Measurements from ENCODE around the gene CBLN3.

The CBLN3 gene

GRCh38 chr14:24426912-24427536 lies 2.4 kb downstream of the CBLN3 start:
- in situ Hi-C loops (cut with MboI; ENCODE audit: low sequenced_read_pairs, unreplicated experiment) = no loop called here
- no peak for TF ChIP-seq CTCF (IDR thresholded peaks at IDR 0.05; ENCODE audit: borderline replicate concordance, control extremely low read depth, extremely low read depth, insufficient read depth, missing control alignments)
- DNase-seq (ENCODE audit: low spot score) = no peak

GRCh38 chr14:24426150-24426911 lies 3.1 kb downstream of the CBLN3 start:
- DNase-seq (ENCODE audit: low spot score) = no peak
- in situ Hi-C loops (cut with MboI; ENCODE audit: low sequenced_read_pairs, unreplicated experiment) = no loop called here
- no peak for TF ChIP-seq CTCF (IDR thresholded peaks at IDR 0.05; ENCODE audit: borderline replicate concordance, control extremely low read depth, extremely low read depth, insufficient read depth, missing control alignments)

DNA sequence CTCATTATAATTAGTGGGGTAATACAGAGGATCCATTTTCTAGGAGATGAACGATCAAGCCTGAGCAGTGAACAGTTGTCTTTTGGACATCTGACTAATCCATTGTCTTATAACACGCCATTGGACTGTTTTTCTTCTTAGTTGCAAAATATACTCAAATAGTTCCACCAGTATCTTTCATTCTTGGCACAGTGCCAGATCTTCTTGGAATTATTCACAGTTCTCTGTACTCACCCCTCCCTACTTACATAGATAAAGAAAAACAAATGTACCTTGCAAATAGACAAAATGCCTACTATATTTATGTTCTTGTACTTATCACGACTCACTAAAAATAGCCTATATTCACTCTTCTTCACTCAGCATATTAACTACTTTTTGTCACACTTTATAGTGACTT lies 3.8 kb downstream of the CBLN3 start:
- in situ Hi-C loops (cut with MboI; ENCODE audit: low sequenced_read_pairs, unreplicated experiment) = no loop called here
- no peak for DNase-seq (ENCODE audit: low spot score)
- TF ChIP-seq CTCF (IDR thresholded peaks at IDR 0.05; ENCODE audit: borderline replicate concordance, control extremely low read depth, extremely low read depth, insufficient read depth, missing control alignments) = no peak

GRCh38 chr14:24422694-24423601 lies 6.5 kb downstream of the CBLN3 start:
- TF ChIP-seq CTCF (IDR thresholded peaks at IDR 0.05; ENCODE audit: borderline replicate concordance, control extremely low read depth, extremely low read depth, insufficient read depth, missing control alignments) = no peak
- in situ Hi-C loops (cut with MboI; ENCODE audit: low sequenced_read_pairs, unreplicated experiment) = no loop called here
- no peak for DNase-seq (ENCODE audit: low spot score)

- in situ Hi-C loops (cut with MboI; ENCODE audit: low sequenced_read_pairs, unreplicated experiment) = no loop called here
- DNase-seq (ENCODE audit: low spot score) = no peak
- no peak for TF ChIP-seq CTCF (IDR thresholded peaks at IDR 0.05; ENCODE audit: borderline replicate concordance, control extremely low read depth, extremely low read depth, insufficient read depth, missing control alignments)
These were observed 7.2 kb downstream of the CBLN3 start for GRCh38 chr14:24422261-24422660.

- DNase-seq (ENCODE audit: low spot score) = no peak
- in situ Hi-C loops (cut with MboI; ENCODE audit: low sequenced_read_pairs, unreplicated experiment) = no loop called here
- TF ChIP-seq CTCF (IDR thresholded peaks at IDR 0.05; ENCODE audit: borderline replicate concordance, control extremely low read depth, extremely low read depth, insufficient read depth, missing control alignments) = no peak
These were observed 11.0 kb downstream of the CBLN3 start for GRCh38 chr14:24418492-24418873.

Measured in GM13976 (cell line).